SU-DHL-6 (cell line): ENCODE results near the gene SLC10A3.

ENCODE experiments used
- EZH2phosphoT487 ChIP-seq: fragments of 200-600 bp; sonication (generic), shearing (Covaris generic); conservative IDR thresholded peaks from 2 replicates; pipeline ENCODE4 v1.6.1; 2018; ENCODE audit warnings: mild to moderate bottlenecking, antibody characterized with exemption, low read length, moderate library complexity, mixed read lengths
- TF ChIP-seq, protein P1 (sequence below): fragments of 200-600 bp; sonication (generic); IDR thresholded peaks from one replicate; pipeline ENCODE4 v1.5.1; 2017; ENCODE audit warnings: antibody characterized with exemption, mild to moderate bottlenecking, low read length, moderate library complexity; ENCODE audit not compliant: insufficient read depth, poor library complexity, severe bottlenecking

DNA sequence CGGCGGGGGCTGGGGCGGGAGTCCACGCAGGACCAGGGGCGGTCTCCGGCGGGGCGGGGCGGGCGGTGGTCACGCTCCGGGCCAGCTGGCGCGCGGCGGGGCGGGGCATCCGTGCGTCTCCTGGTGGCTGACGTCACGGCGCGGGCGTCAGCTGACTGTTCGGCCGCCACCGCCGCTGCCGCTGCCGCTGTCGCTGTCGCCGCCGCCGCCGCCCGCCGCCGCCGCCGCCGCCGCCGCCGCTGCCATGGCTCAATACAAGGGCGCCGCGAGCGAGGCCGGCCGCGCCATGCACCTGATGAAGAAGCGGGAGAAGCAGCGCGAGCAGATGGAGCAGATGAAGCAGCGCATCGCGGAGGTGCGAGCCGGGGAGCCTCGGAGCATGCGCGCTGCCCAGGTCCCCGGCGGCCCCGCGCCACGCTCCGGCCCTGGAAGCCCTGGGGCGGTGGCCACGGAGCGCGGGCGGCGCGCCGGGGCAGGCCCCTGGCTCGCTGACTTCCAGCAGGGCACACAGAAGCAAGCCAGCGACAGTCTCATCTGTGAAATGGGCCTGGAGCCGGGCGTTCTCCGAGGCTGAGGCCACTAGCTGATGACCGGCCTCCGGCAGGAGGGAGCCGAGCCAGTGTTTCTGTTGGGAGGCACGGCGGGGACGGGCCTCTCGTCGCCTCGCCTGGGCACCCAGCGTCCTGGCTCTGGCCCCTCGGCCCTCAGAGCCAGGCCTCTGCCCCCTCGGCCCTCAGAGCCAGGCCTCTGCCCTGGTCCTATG is 46.3 kb downstream of the SLC10A3 start, which contains the start of gene FAM50A:
- TF ChIP-seq, protein P1, sequence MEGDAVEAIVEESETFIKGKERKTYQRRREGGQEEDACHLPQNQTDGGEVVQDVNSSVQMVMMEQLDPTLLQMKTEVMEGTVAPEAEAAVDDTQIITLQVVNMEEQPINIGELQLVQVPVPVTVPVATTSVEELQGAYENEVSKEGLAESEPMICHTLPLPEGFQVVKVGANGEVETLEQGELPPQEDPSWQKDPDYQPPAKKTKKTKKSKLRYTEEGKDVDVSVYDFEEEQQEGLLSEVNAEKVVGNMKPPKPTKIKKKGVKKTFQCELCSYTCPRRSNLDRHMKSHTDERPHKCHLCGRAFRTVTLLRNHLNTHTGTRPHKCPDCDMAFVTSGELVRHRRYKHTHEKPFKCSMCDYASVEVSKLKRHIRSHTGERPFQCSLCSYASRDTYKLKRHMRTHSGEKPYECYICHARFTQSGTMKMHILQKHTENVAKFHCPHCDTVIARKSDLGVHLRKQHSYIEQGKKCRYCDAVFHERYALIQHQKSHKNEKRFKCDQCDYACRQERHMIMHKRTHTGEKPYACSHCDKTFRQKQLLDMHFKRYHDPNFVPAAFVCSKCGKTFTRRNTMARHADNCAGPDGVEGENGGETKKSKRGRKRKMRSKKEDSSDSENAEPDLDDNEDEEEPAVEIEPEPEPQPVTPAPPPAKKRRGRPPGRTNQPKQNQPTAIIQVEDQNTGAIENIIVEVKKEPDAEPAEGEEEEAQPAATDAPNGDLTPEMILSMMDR: no peak
- no peak for TF ChIP-seq EZH2phosphoT487
